H1 (cell line): ENCODE measurements around the gene KDM6B. TPM values are rescaled to one million over a fixed set of nuclear protein-coding genes. Genes with fewer than 3 reads are reported as not detected.

Experiments used
- BACH1 ChIP-seq: IDR thresholded peaks from 2 replicates; pipeline ENCODE4 v1.6.1; 2012; ENCODE audit warnings: low read length, improper control_type of control experiment
- EGR1 ChIP-seq: IDR thresholded peaks from 2 replicates; pipeline ENCODE4 v1.6.1; 2011; ENCODE audit warnings: low read depth, low read length, borderline replicate concordance
- JUND ChIP-seq: IDR thresholded peaks from 2 replicates; pipeline ENCODE4 v1.6.1; 2011; ENCODE audit warnings: mild to moderate bottlenecking, improper control_type of control experiment, low read length
- RFX5 ChIP-seq: IDR thresholded peaks from 2 replicates; pipeline ENCODE4 v1.6.1; 2011; ENCODE audit warnings: low read depth, low read length, improper control_type of control experiment, borderline replicate concordance
- TAF1 ChIP-seq: IDR thresholded peaks from 2 replicates; pipeline ENCODE4 v1.6.1; 2011; ENCODE audit warnings: mild to moderate bottlenecking, low read depth, low read length
- TEAD4 ChIP-seq: IDR thresholded peaks from 2 replicates; pipeline ENCODE4 v1.6.1; 2012; ENCODE audit warnings: low read depth, low read length, inconsistent platforms, mixed read lengths
- ZNF274 ChIP-seq: IDR thresholded peaks from 2 replicates; pipeline ENCODE4 v1.7.0; 2012; ENCODE audit warnings: low read length, borderline replicate concordance; ENCODE audit errors: extremely low read depth
- polyA plus RNA-seq, 7 experiments: library from polyadenylated mRNA; depleted of rRNA in 3 of 7; stranded (reverse) in 5 of 7; unstranded in 2 of 7; fragments of >200 nt in 5 of 7; fragments of 200-250 nt in 2 of 7; gene quantifications; 1 replicate in 5 of 7; 2 replicates in 1 of 7; 4 replicates in 1 of 7; pipeline versions ENCODE4 v1.2.1 to v1.2.3, GENCODE V29; 2011 to 2013; ENCODE audit warnings: missing spikeins in 2 of 7, mixed read lengths in 2 of 7
- total RNA-seq: library from RNA; stranded (reverse); fragmentation: NEBNext Ultra II Directional; extraction: Animal tissue kit (Norgen Biotek cat#: 25700); gene quantifications from 2 replicates; pipeline ENCODE4 v1.2.1, GENCODE V29; 2021
- TF ChIP-seq, protein P1 (sequence below), 3 experiments: IDR thresholded peaks; 1 replicate in 2 of 3; 2 replicates in 1 of 3; pipeline versions ENCODE4 v1.5.1 to v1.6.1; 2011; ENCODE audit warnings: low read length in 3 of 3, mild to moderate bottlenecking in 3 of 3, inconsistent platforms in 2 of 3, low read depth in 1 of 3, moderate library complexity in 1 of 3; ENCODE audit not compliant: insufficient read depth in 1 of 3; ENCODE audit errors: control extremely low read depth in 1 of 3

KDM6B gene
- total and polyA plus RNA-seq, 2 of the 8 experiments (the other 6 are each of a cell fraction or from before 2014, with no cell fraction given), result 0.48 to 3.7 TPM

GRCh38 chr17:7789131-7789530 is 44.9 kb upstream of the KDM6B start (continued):
- TF ChIP-seq RFX5 (no peak), TAF1 (no peak), JUND (no peak), EGR1 (no peak), ZNF274 (no peak), BACH1 (no peak), TEAD4 (no peak)
- TF ChIP-seq, protein P1, sequence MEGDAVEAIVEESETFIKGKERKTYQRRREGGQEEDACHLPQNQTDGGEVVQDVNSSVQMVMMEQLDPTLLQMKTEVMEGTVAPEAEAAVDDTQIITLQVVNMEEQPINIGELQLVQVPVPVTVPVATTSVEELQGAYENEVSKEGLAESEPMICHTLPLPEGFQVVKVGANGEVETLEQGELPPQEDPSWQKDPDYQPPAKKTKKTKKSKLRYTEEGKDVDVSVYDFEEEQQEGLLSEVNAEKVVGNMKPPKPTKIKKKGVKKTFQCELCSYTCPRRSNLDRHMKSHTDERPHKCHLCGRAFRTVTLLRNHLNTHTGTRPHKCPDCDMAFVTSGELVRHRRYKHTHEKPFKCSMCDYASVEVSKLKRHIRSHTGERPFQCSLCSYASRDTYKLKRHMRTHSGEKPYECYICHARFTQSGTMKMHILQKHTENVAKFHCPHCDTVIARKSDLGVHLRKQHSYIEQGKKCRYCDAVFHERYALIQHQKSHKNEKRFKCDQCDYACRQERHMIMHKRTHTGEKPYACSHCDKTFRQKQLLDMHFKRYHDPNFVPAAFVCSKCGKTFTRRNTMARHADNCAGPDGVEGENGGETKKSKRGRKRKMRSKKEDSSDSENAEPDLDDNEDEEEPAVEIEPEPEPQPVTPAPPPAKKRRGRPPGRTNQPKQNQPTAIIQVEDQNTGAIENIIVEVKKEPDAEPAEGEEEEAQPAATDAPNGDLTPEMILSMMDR (IDR thresholded peaks at IDR 0.05; ENCODE audit: control extremely low read depth in 1 of 3, insufficient read depth in 1 of 3, low read depth in 1 of 3, low read length in 3 of 3), result no peak
